BE2C (cell line): ENCODE results near the gene ANLN.
"Not testable (repeated sequence)": the region's sequence is repeated elsewhere in the genome, so short reads cannot be mapped to it uniquely, and the experiment has no call there.

Experiments used
- DNase-seq: peaks from one replicate; pipeline ENCODE4 v3.0.0-alpha.2; 2020
- H3K27me3 ChIP-seq: fragments of 250-450 bp; sonication (Bioruptor Pico); 2 replicates; pipeline ENCODE4 v1.5.1; 2020; ENCODE audit warnings: mild to moderate bottlenecking
- H3K36me3 ChIP-seq: fragments of 250-450 bp; sonication (Bioruptor Pico); 2 replicates; pipeline ENCODE4 v1.5.1; 2020; ENCODE audit warnings: mild to moderate bottlenecking
- H3K4me1 ChIP-seq: fragments of 250-450 bp; sonication (Bioruptor Pico); 2 replicates; pipeline ENCODE4 v1.5.1; 2020
- H3K4me3 ChIP-seq: 2 replicates; pipeline ENCODE4 v1.5.1; 2011; ENCODE audit warnings: low read depth, low read length
- H3K9me3 ChIP-seq: fragments of 250-450 bp; sonication (Bioruptor Pico); 2 replicates; pipeline ENCODE4 v1.5.1; 2020
- TF ChIP-seq, protein P1 (sequence below): IDR thresholded peaks from 2 replicates; pipeline ENCODE4 v1.5.1; 2012; ENCODE audit warnings: mild to moderate bottlenecking, low read depth, low read length

The ANLN gene

DNA sequence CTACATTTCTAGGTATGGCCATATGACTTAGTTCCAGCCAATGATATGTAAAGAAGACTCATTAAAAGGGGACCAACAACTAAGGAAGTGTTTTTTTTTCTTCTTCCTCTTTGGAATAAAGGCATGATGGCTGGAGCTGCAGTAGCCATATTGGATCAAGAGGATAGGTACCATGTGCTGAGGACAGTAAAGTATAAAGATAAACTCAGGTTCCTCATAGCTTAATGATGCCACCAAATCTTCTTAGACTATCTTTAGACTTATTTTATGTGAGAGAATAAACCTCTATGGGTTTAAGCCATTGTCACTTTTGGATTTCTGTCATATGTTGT lies 85.3 kb downstream of the ANLN start:
- TF ChIP-seq, protein P1, sequence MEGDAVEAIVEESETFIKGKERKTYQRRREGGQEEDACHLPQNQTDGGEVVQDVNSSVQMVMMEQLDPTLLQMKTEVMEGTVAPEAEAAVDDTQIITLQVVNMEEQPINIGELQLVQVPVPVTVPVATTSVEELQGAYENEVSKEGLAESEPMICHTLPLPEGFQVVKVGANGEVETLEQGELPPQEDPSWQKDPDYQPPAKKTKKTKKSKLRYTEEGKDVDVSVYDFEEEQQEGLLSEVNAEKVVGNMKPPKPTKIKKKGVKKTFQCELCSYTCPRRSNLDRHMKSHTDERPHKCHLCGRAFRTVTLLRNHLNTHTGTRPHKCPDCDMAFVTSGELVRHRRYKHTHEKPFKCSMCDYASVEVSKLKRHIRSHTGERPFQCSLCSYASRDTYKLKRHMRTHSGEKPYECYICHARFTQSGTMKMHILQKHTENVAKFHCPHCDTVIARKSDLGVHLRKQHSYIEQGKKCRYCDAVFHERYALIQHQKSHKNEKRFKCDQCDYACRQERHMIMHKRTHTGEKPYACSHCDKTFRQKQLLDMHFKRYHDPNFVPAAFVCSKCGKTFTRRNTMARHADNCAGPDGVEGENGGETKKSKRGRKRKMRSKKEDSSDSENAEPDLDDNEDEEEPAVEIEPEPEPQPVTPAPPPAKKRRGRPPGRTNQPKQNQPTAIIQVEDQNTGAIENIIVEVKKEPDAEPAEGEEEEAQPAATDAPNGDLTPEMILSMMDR, result no peak
- H3K9me3 ChIP-seq, result no peaks in the 10 kb centered on the region
- H3K4me3 ChIP-seq, result no peak overlapping the region
- DNase-seq, result no peak
- H3K27me3 ChIP-seq, result no peaks in the 10 kb centered on the region
- H3K4me1 ChIP-seq, result no peaks in the 10 kb centered on the region
- no peaks in the 10 kb centered on the region for H3K36me3 ChIP-seq

DNA sequence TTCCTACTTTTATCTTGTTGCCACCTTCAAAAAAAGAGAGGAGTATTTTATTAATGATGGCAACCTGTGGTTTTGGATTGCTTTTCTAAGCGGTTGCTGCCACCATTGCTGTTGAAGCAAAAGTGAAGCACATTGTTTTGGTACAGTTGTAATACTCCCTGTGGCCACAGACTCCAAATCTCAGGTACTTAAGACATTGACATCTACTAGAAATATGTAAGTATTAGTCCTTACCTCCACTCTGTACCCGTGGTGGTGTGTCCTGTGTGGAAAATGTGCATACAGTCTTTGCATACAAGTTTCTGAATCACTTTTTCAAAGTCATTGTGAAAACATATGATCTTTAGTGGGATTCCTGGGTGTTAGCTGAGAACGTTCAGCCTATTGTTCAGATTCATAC lies 85.7 kb downstream of the ANLN start:
- Histone ChIP-seq H3K36me3 (no peaks in the 10 kb centered on the region), H3K4me3 (no peak overlapping the region), H3K4me1 (no peaks in the 10 kb centered on the region), H3K27me3 (no peaks in the 10 kb centered on the region), H3K9me3 (no peaks in the 10 kb centered on the region)
- DNase-seq, result no peak
- TF ChIP-seq, protein P1, result no peak

DNA sequence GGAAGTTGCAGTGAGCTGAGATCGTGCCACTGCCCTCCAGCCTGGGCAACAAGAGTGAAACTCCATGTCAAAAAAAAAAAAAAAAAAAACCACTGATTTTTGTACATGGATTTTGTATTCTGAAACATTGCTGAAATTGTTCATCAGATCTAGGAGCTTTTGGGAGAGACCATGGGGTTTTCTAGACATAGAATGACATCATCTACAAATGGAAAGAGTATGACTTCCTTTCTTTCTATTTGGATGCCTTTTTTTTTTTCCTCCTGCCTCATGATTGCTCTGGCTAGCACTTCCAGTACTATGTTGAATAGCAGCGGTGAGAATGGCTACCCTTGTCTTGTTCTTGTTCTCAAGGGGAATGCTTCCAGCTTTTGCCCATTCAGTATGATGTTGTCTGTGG lies 89.1 kb downstream of the ANLN start:
- TF ChIP-seq, protein P1, result no peak
- no peaks in the 10 kb centered on the region for H3K9me3 ChIP-seq

DNA sequence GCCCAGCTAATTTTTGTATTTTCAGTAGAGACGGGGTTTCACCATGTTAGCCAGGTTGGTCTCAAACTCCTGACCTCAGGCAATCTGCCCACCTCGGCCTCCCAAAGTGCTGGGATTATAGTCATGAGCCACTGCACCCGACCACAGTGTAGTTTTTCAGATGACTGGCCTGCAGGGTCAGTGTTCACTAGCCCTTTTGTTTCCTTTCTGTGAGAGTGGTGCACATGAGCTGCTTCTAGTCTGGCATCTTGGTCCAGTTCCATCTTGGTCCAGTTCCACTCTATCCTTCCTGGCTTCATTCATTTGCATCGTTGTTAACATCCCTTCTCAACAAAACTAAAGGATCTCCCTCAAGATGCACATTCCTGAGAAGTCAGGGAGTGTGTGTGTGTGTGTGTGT lies 94.2 kb downstream of the ANLN start:
- H3K4me3 ChIP-seq, H3K9me3 ChIP-seq, H3K4me1 ChIP-seq, DNase-seq, H3K36me3 ChIP-seq, H3K27me3 ChIP-seq: not testable (repeated sequence)

More for the DNA sequence above, 89.1 kb downstream of the ANLN start:
- DNase-seq, result no peak
- Histone ChIP-seq H3K4me1 (no peaks in the 10 kb centered on the region), H3K36me3 (no peaks in the 10 kb centered on the region), H3K27me3 (no peaks in the 10 kb centered on the region), H3K4me3 (no peak overlapping the region)

DNA sequence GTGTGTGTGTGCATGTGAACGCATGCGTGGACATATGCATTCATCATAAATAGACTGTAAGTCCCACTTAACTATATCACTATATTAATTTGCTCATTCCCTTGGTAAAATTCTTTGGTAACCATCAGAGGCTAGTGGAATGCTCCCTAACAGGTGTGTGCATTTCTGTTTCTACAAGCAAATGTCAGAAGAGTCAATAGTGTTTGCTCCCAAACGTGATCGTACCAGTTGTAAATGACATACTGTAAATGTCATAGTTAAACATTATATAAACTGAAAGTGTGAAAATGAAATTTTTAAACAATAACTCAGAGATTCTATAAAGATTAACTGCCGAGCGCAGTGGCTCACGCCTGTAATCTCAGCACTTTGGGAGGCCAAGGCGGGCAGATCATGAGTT lies 94.6 kb downstream of the ANLN start:
- Histone ChIP-seq H3K36me3 (no peaks in the 10 kb centered on the region), H3K27me3 (no peaks in the 10 kb centered on the region), H3K4me3 (no peak overlapping the region), H3K9me3 (no peaks in the 10 kb centered on the region), H3K4me1 (no peaks in the 10 kb centered on the region)
- DNase-seq, result no peak
- TF ChIP-seq, protein P1, result no peak

DNA sequence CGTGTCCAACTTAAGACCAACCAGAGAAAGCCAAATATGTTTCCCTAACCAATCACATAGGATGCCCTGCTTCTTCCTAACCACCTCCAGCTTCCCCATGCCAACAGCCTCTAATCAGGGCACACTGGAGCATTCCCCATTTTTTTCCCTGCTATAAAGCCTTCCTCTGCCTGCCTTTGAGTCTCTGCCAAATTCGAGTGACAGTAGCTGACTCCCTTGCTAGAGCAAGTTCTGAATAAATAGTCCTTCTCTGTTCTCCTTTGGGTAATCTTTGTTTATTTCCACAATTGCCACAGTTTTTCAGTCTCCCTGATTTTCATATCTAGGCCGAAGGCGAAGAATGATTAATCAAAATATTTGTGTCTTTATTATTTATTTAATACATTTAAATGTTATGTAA lies 96.7 kb downstream of the ANLN start:
- H3K36me3 ChIP-seq, result no peaks in the 10 kb centered on the region
- TF ChIP-seq, protein P1, result no peak
- no peaks in the 10 kb centered on the region for H3K27me3 ChIP-seq
- H3K4me1 ChIP-seq, result no peaks in the 10 kb centered on the region
- no peak overlapping the region for H3K4me3 ChIP-seq
- no peak for DNase-seq
- H3K9me3 ChIP-seq, result no peaks in the 10 kb centered on the region

DNA sequence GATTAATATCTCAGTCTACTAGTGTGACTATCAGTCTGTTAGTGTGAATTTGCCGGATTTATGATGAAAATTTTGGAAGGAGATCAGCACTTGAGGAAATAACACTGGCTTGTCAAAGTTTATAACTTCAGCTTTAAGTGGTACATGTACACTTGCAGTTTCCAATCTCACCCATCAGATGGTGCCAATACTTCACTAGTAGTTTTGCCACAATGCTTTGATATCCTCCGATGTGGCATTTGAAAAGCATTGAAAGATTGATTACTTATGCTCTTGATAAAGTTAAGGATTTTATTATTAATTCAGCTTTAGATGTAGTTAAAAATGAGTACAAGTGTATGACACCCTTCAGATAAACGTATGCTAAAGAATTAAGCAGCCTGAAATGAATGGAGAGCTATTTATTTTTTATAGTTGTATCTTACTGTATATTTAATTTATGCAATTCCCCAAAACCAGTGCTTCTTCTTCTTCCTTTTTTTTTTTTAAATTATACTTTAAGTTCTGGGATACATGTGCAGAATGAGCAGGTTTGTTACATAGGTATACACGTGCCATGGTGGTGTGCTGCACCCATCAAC lies 98.2 kb downstream of the ANLN start:
- Histone ChIP-seq H3K36me3 (no peaks in the 10 kb centered on the region), H3K4me3 (no peak overlapping the region), H3K9me3 (no peaks in the 10 kb centered on the region), H3K27me3 (no peaks in the 10 kb centered on the region), H3K4me1 (no peaks in the 10 kb centered on the region)
- peak; percentile 26 for DNase-seq
- TF ChIP-seq, protein P1, result peak; percentile 77

DNA sequence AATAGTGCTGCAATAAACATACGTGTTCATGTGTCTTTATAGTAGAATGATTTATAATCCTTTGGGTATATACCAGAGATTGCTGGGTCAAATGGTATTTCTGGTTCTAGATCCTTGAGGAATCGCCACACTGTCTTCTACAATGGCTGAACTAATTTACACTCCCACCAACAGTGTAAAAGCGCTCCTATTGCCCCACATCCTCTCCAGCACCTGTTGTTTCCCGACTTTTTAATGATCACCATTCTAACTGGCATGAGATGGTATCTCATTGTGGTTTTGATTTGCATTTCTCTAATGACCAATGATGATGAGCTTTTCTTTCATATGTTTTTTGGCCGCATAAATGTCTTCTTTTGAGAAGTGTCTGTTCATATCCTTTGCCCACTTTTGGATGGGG lies 99.0 kb downstream of the ANLN start:
- not testable (repeated sequence) for H3K27me3 ChIP-seq, H3K36me3 ChIP-seq, H3K4me3 ChIP-seq, DNase-seq, H3K4me1 ChIP-seq, H3K9me3 ChIP-seq
